ENCODE measurements around the gene TRIP13.

Gene TRIP13

GRCh38 chr5:854966-855743, 37.5 kb upstream of the TRIP13 start:
- no peak for DNase-seq (ENCODE audit: low read depth in 2 of 2)

- DNase-seq (ENCODE audit: low read depth in 2 of 2): no peak
These were observed 36.7 kb upstream of the TRIP13 start for GRCh38 chr5:855771-856530.

- no peak for DNase-seq (ENCODE audit: low read depth in 2 of 2)
These were observed 35.9 kb upstream of the TRIP13 start for GRCh38 chr5:856531-857425.

- no peak for DNase-seq (ENCODE audit: low read depth in 2 of 2)
These were observed 34.0 kb upstream of the TRIP13 start for GRCh38 chr5:858726-859125.

GRCh38 chr5:859391-859790, 33.3 kb upstream of the TRIP13 start:
- no peak for DNase-seq (ENCODE audit: low read depth in 2 of 2)

- no peak for DNase-seq (ENCODE audit: low read depth in 2 of 2)
These were observed 32.8 kb upstream of the TRIP13 start for GRCh38 chr5:859798-860296.

- no peak for DNase-seq (ENCODE audit: low read depth in 2 of 2)
These were observed 32.1 kb upstream of the TRIP13 start for GRCh38 chr5:860506-861150.

GRCh38 chr5:861442-862366, 31.0 kb upstream of the TRIP13 start:
- DNase-seq (ENCODE audit: low read depth in 2 of 2): no peak

GRCh38 chr5:862367-863243, 30.1 kb upstream of the TRIP13 start:
- DNase-seq (ENCODE audit: low read depth in 2 of 2): no peak

- DNase-seq (ENCODE audit: low read depth in 2 of 2): no peak
These were observed 29.4 kb upstream of the TRIP13 start for GRCh38 chr5:863244-863805.

- no peak for DNase-seq (ENCODE audit: low read depth in 2 of 2)
These were observed 28.1 kb upstream of the TRIP13 start for GRCh38 chr5:864492-865167.

- DNase-seq (ENCODE audit: low read depth in 2 of 2): no peak
These were observed 27.5 kb upstream of the TRIP13 start for GRCh38 chr5:865168-865521.

GRCh38 chr5:865771-866170, 26.9 kb upstream of the TRIP13 start:
- no peak for DNase-seq (ENCODE audit: low read depth in 2 of 2)

- DNase-seq (ENCODE audit: low read depth in 2 of 2): no peak
These were observed 25.3 kb upstream of the TRIP13 start for GRCh38 chr5:867300-867870.

GRCh38 chr5:868428-869135, 24.1 kb upstream of the TRIP13 start:
- DNase-seq (ENCODE audit: low read depth in 2 of 2): no peak

GRCh38 chr5:870956-871355, 21.7 kb upstream of the TRIP13 start:
- no peak for DNase-seq (ENCODE audit: low read depth in 2 of 2)

- no peak for DNase-seq (ENCODE audit: low read depth in 2 of 2)
These were observed 20.9 kb upstream of the TRIP13 start for GRCh38 chr5:871596-872298.
